A549 (cell line): ENCODE results near the gene TSC2.

Experiments used
- CBX2 ChIP-seq: fragments of 200-600 bp; sonication (generic); IDR thresholded peaks from 2 replicates; pipeline ENCODE4 v1.6.1; 2016; ENCODE audit warnings: low read depth, mild to moderate bottlenecking, borderline replicate concordance
- CTCF ChIP-seq: fragments of >200 bp; sonication (Bioruptor Twin); formaldehyde crosslinking; IDR thresholded peaks from 3 replicates; pipeline ENCODE4 v1.5.1; 2016
- EHMT2 ChIP-seq: fragments of 200-600 bp; sonication (generic); IDR thresholded peaks from 2 replicates; pipeline ENCODE4 v1.6.1; 2016; ENCODE audit warnings: antibody characterized with exemption, low read depth, mild to moderate bottlenecking, moderate library complexity
- ELK1 ChIP-seq: fragments of 150-350 bp; IDR thresholded peaks from 2 replicates; pipeline ENCODE4 v1.6.1; 2014; ENCODE audit warnings: low read depth, mild to moderate bottlenecking, low read length
- PBX3 ChIP-seq: IDR thresholded peaks from 2 replicates; pipeline ENCODE4 v1.6.1; 2012
- PHF8 ChIP-seq: fragments of 200-600 bp; sonication (generic); IDR thresholded peaks from 2 replicates; pipeline ENCODE4 v1.6.1; 2016; ENCODE audit warnings: low read depth, mild to moderate bottlenecking, antibody characterized with exemption, moderate library complexity, borderline replicate concordance
- RCOR1 ChIP-seq: fragments of 150-350 bp; IDR thresholded peaks from 2 replicates; pipeline ENCODE4 v1.6.1; 2014; ENCODE audit warnings: antibody characterized with exemption, low read length, low read depth
- SMC3 ChIP-seq: fragments of >200 bp; sonication (Bioruptor Twin); formaldehyde crosslinking; IDR thresholded peaks from 3 replicates; pipeline ENCODE4 v1.6.1; 2018; ENCODE audit warnings: inconsistent platforms
- USF2 ChIP-seq: fragments of 450-650 bp; IDR thresholded peaks from 2 replicates; pipeline ENCODE4 v1.6.1; 2014; ENCODE audit warnings: antibody characterized with exemption

GRCh38 chr16:2030036-2030435, 17.7 kb upstream of the TSC2 start:
- TF ChIP-seq CTCF, result no peak
- TF ChIP-seq SMC3, result no peak
- no peak for TF ChIP-seq ELK1
- TF ChIP-seq RCOR1, result no peak
- no peak for TF ChIP-seq PBX3
- TF ChIP-seq CBX2, result no peak
- TF ChIP-seq USF2, result no peak
- no peak for TF ChIP-seq EHMT2
- no peak for TF ChIP-seq PHF8
